ENCODE measurements around the gene SELENON.

GRCh38 chr1:25833158-25833557, 33.2 kb downstream of the SELENON start:
- no peak for TF ChIP-seq CTCF (IDR thresholded peaks at IDR 0.05; ENCODE audit: low read depth, low read length)
- no peak for TF ChIP-seq POLR2A (IDR thresholded peaks at IDR 0.05; ENCODE audit: extremely low read depth, insufficient read length)
- no peak for TF ChIP-seq MAX (IDR thresholded peaks at IDR 0.05; ENCODE audit: low read depth, low read length)

All from NB4 (cell line).